ENCODE results near the gene XIRP2.
"Not testable (repeated sequence)": the region's sequence is repeated elsewhere in the genome, so short reads cannot be mapped to it uniquely, and the experiment has no call there.

Gene XIRP2

GRCh38 chr2:167028503-167028902 is 140.2 kb downstream of the XIRP2 start:
- no peaks in the 10 kb centered on the region for H3K36me3 ChIP-seq (ENCODE audit: insufficient read depth, low read length)
- H3K27ac ChIP-seq = no peak overlapping the region
- TF ChIP-seq EZH2 (IDR thresholded peaks at IDR 0.05) = no peak
- no peak for TF ChIP-seq POLR2AphosphoS5 (IDR thresholded peaks at IDR 0.05; ENCODE audit: borderline replicate concordance, low read depth, low read length)
- no peak for TF ChIP-seq FOXP2 (optimal IDR thresholded peaks at IDR 0.05; ENCODE audit: control extremely low read depth, extremely low read length, insufficient read depth)
- H3K9me3 ChIP-seq (ENCODE audit: low read depth, low read length) = no peaks in the 10 kb centered on the region
- H3K9ac ChIP-seq (ENCODE audit: insufficient read length) = no peak overlapping the region
- no peak overlapping the region for H3K4me3 ChIP-seq
- no peak for DNase-seq (ENCODE audit: low read depth, low spot score)

- H3K4me3 ChIP-seq; H3K9me3 ChIP-seq (ENCODE audit: low read depth, low read length); H3K27ac ChIP-seq; H3K36me3 ChIP-seq (ENCODE audit: insufficient read depth, low read length); H3K9ac ChIP-seq (ENCODE audit: insufficient read length); DNase-seq (ENCODE audit: low read depth, low spot score): not testable (repeated sequence)
These were observed 146.7 kb downstream of the XIRP2 start for GRCh38 chr2:167034976-167035375.

- peak overlapping the region; percentile 71 for H3K27ac ChIP-seq
- peak; percentile 60 for DNase-seq (ENCODE audit: low read depth, low spot score)
- H3K36me3 ChIP-seq (ENCODE audit: insufficient read depth, low read length) = no peaks in the 10 kb centered on the region
- TF ChIP-seq POLR2AphosphoS5 (IDR thresholded peaks at IDR 0.05; ENCODE audit: borderline replicate concordance, low read depth, low read length) (no peak), FOXP2 (optimal IDR thresholded peaks at IDR 0.05; ENCODE audit: control extremely low read depth, extremely low read length, insufficient read depth) (no peak), EZH2 (IDR thresholded peaks at IDR 0.05) (no peak)
- H3K4me3 ChIP-seq = peak overlapping the region; percentile 61
- peak overlapping the region; percentile 54 for H3K9ac ChIP-seq (ENCODE audit: insufficient read length)
- H3K9me3 ChIP-seq (ENCODE audit: low read depth, low read length) = no peaks in the 10 kb centered on the region
These were observed 160.5 kb downstream of the XIRP2 start for GRCh38 chr2:167048829-167049228.

- Histone ChIP-seq H3K4me3 (peak overlapping the region; percentile 61), H3K9me3 (ENCODE audit: low read depth, low read length) (no peaks in the 10 kb centered on the region), H3K36me3 (ENCODE audit: insufficient read depth, low read length) (no peaks in the 10 kb centered on the region), H3K9ac (ENCODE audit: insufficient read length) (peak overlapping the region; percentile 54), H3K27ac (peak overlapping the region; percentile 71)
- DNase-seq (ENCODE audit: low read depth, low spot score) = no peak
- TF ChIP-seq EZH2 (IDR thresholded peaks at IDR 0.05) (no peak), FOXP2 (optimal IDR thresholded peaks at IDR 0.05; ENCODE audit: control extremely low read depth, extremely low read length, insufficient read depth) (no peak), POLR2AphosphoS5 (IDR thresholded peaks at IDR 0.05; ENCODE audit: borderline replicate concordance, low read depth, low read length) (no peak)
These were observed 161.4 kb downstream of the XIRP2 start for GRCh38 chr2:167049659-167050058.

DNA sequence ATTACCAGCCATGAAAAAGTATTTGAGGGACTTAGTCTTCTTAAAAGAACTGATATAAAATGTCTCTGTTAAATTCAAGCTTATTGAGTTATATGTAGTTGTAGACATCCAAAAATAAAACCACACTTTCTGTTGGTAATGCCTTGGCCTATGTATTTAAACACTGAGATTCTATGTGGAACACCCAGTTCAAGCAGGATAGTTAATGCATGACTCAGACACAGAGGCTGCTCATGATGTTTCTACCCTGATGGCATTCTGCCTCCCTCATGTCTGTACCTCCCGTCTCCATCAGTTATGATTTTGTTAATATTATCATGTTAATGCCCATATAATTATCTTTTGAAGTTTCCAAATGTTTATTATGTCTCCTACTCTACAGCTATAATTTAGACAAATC is 164.5 kb downstream of the XIRP2 start:
- no peak overlapping the region for H3K4me3 ChIP-seq
- H3K27ac ChIP-seq = no peak overlapping the region
- no peaks in the 10 kb centered on the region for H3K9me3 ChIP-seq (ENCODE audit: low read depth, low read length)
- H3K9ac ChIP-seq (ENCODE audit: insufficient read length) = no peak overlapping the region
- no peak for DNase-seq (ENCODE audit: low read depth, low spot score)
- TF ChIP-seq FOXP2 (optimal IDR thresholded peaks at IDR 0.05; ENCODE audit: control extremely low read depth, extremely low read length, insufficient read depth) = no peak
- TF ChIP-seq POLR2AphosphoS5 (IDR thresholded peaks at IDR 0.05; ENCODE audit: borderline replicate concordance, low read depth, low read length) = no peak
- TF ChIP-seq EZH2 (IDR thresholded peaks at IDR 0.05) = no peak
- H3K36me3 ChIP-seq (ENCODE audit: insufficient read depth, low read length) = no peaks in the 10 kb centered on the region

GRCh38 chr2:167054881-167055280 is 166.6 kb downstream of the XIRP2 start:
- Histone ChIP-seq H3K4me3 (no peak overlapping the region), H3K27ac (no peak overlapping the region), H3K36me3 (ENCODE audit: insufficient read depth, low read length) (no peaks in the 10 kb centered on the region), H3K9me3 (ENCODE audit: low read depth, low read length) (no peaks in the 10 kb centered on the region), H3K9ac (ENCODE audit: insufficient read length) (no peak overlapping the region)
- no peak for DNase-seq (ENCODE audit: low read depth, low spot score)
- TF ChIP-seq FOXP2 (optimal IDR thresholded peaks at IDR 0.05; ENCODE audit: control extremely low read depth, extremely low read length, insufficient read depth) = no peak
- no peak for TF ChIP-seq EZH2 (IDR thresholded peaks at IDR 0.05)
- TF ChIP-seq POLR2AphosphoS5 (IDR thresholded peaks at IDR 0.05; ENCODE audit: borderline replicate concordance, low read depth, low read length) = no peak

- no peak overlapping the region for H3K27ac ChIP-seq
These were observed 169.2 kb downstream of the XIRP2 start for GRCh38 chr2:167057446-167057845.

GRCh38 chr2:167059173-167059572 is 170.9 kb downstream of the XIRP2 start:
- Histone ChIP-seq H3K36me3 (ENCODE audit: insufficient read depth, low read length) (no peaks in the 10 kb centered on the region), H3K4me3 (no peak overlapping the region), H3K9me3 (ENCODE audit: low read depth, low read length) (no peaks in the 10 kb centered on the region), H3K27ac (no peak overlapping the region), H3K9ac (ENCODE audit: insufficient read length) (no peak overlapping the region)
- DNase-seq (ENCODE audit: low read depth, low spot score) = no peak
- no peak for TF ChIP-seq POLR2AphosphoS5 (IDR thresholded peaks at IDR 0.05; ENCODE audit: borderline replicate concordance, low read depth, low read length)
- no peak for TF ChIP-seq EZH2 (IDR thresholded peaks at IDR 0.05)
- TF ChIP-seq FOXP2 (optimal IDR thresholded peaks at IDR 0.05; ENCODE audit: control extremely low read depth, extremely low read length, insufficient read depth) = no peak

More at GRCh38 chr2:167057446-167057845, 169.2 kb downstream of the XIRP2 start:
- H3K9ac ChIP-seq (ENCODE audit: insufficient read length) = no peak overlapping the region
- TF ChIP-seq EZH2 (IDR thresholded peaks at IDR 0.05) = no peak
- no peak for TF ChIP-seq FOXP2 (optimal IDR thresholded peaks at IDR 0.05; ENCODE audit: control extremely low read depth, extremely low read length, insufficient read depth)
- no peak for TF ChIP-seq POLR2AphosphoS5 (IDR thresholded peaks at IDR 0.05; ENCODE audit: borderline replicate concordance, low read depth, low read length)
- no peak overlapping the region for H3K4me3 ChIP-seq
- no peak for DNase-seq (ENCODE audit: low read depth, low spot score)
- no peaks in the 10 kb centered on the region for H3K9me3 ChIP-seq (ENCODE audit: low read depth, low read length)
- no peaks in the 10 kb centered on the region for H3K36me3 ChIP-seq (ENCODE audit: insufficient read depth, low read length)

DNA sequence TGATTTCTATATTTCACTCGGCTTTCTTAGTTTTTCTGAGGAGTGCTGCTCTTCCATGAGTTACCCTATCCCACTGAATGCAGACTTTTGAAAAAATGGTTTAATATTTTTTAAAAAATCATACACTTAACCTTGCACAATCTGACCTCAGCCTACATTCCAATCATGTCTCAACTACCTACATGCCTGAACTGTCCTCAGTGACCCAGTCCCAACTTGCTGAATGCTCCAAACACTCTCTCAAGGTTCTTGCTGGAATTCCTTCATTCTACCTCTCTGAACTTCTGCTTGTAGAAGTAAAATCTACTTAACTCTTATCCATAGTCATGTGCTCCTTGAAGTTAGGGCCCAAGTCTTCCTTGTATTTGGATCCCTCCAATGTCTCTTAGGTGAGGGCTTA is 181.6 kb downstream of the XIRP2 start:
- no peak overlapping the region for H3K4me3 ChIP-seq
- no peak overlapping the region for H3K27ac ChIP-seq
- H3K36me3 ChIP-seq (ENCODE audit: insufficient read depth, low read length) = no peaks in the 10 kb centered on the region
- DNase-seq (ENCODE audit: low read depth, low spot score) = no peak
- TF ChIP-seq FOXP2 (optimal IDR thresholded peaks at IDR 0.05; ENCODE audit: control extremely low read depth, extremely low read length, insufficient read depth) = no peak
- no peak for TF ChIP-seq POLR2AphosphoS5 (IDR thresholded peaks at IDR 0.05; ENCODE audit: borderline replicate concordance, low read depth, low read length)
- TF ChIP-seq EZH2 (IDR thresholded peaks at IDR 0.05) = no peak
- H3K9ac ChIP-seq (ENCODE audit: insufficient read length) = no peak overlapping the region
- no peaks in the 10 kb centered on the region for H3K9me3 ChIP-seq (ENCODE audit: low read depth, low read length)

- not testable (repeated sequence) for H3K36me3 ChIP-seq (ENCODE audit: insufficient read depth, low read length); H3K27ac ChIP-seq; DNase-seq (ENCODE audit: low read depth, low spot score); H3K4me3 ChIP-seq; H3K9ac ChIP-seq (ENCODE audit: insufficient read length); H3K9me3 ChIP-seq (ENCODE audit: low read depth, low read length)
These were observed 187.4 kb downstream of the XIRP2 start for GRCh38 chr2:167075708-167076107.

- DNase-seq (ENCODE audit: low read depth, low spot score); H3K9me3 ChIP-seq (ENCODE audit: low read depth, low read length); H3K36me3 ChIP-seq (ENCODE audit: insufficient read depth, low read length); H3K9ac ChIP-seq (ENCODE audit: insufficient read length); H3K4me3 ChIP-seq; H3K27ac ChIP-seq: not testable (repeated sequence)
These were observed 210.7 kb downstream of the XIRP2 start for GRCh38 chr2:167098931-167099330.

Measured in SK-N-MC (cell line).